Measurements from ENCODE around the gene PYGB. TPM values are rescaled to one million over a fixed set of nuclear protein-coding genes. Genes with fewer than 3 reads are reported as not detected.

PYGB gene
- total and polyA plus RNA-seq, 5 donors = 136 to 219 (median 179) TPM

- H3K27ac ChIP-seq (ENCODE audit: low read length) = peak overlapping the region; percentile 71
- H3K27me3 ChIP-seq (ENCODE audit: control insufficient read depth, insufficient read depth) = no peaks in the 10 kb centered on the region
- ATAC-seq (no peak), DNase-seq (no peak)
- H3K9me3 ChIP-seq (ENCODE audit: control insufficient read depth, low read length) = no peaks in the 10 kb centered on the region
- H3K4me3 ChIP-seq (ENCODE audit: low read length) = no peak overlapping the region
- WGBS = 59% methylated on average over 4 of the region's 4 CpGs
- H3K4me1 ChIP-seq (ENCODE audit: control insufficient read depth, insufficient read depth, low read length) = peaks cover 17% of the 10 kb centered on the region
- intact Hi-C loops (cut with DNase I) = loop anchor here in 1 of 4 donors (10.0 kb wide), 1 partner anchor 57 kb away; the partner anchor contains the start of gene ENTPD6
Measured at GRCh38 chr20:25251558-25251957, 3.7 kb downstream of the PYGB start.

- Histone ChIP-seq H3K27me3 (ENCODE audit: control insufficient read depth, insufficient read depth) (no peaks in the 10 kb centered on the region), H3K4me3 (ENCODE audit: low read length) (no peak overlapping the region), H3K27ac (ENCODE audit: low read length) (peak overlapping the region; percentile 71), H3K9me3 (ENCODE audit: control insufficient read depth, low read length) (no peaks in the 10 kb centered on the region), H3K4me1 (ENCODE audit: control insufficient read depth, insufficient read depth, low read length) (peaks cover 16% of the 10 kb centered on the region)
- ATAC-seq = no peak
- intact Hi-C loops (cut with DNase I) = loop anchor here in 1 of 4 donors (10.0 kb wide), 1 partner anchor 57 kb away; the partner anchor contains the start of gene ENTPD6
- DNase-seq = no peak
- 58% methylated on average over 6 of the region's 6 CpGs for WGBS
Measured at GRCh38 chr20:25252230-25252651, 4.4 kb downstream of the PYGB start.

- no peak for DNase-seq
- intact Hi-C loops (cut with DNase I) = loop anchor here in 1 of 4 donors (10.0 kb wide), 1 partner anchor 58 kb away; the partner anchor contains the start of gene ENTPD6
- ATAC-seq = peak in 1 of 2 donors; percentile 21
Measured at GRCh38 chr20:25252686-25253421, 5.0 kb downstream of the PYGB start.

GRCh38 chr20:25253606-25254275, 5.9 kb downstream of the PYGB start:
- WGBS = 73% methylated on average over 11 of the region's 11 CpGs
- H3K4me1 ChIP-seq (ENCODE audit: control insufficient read depth, insufficient read depth, low read length) = peaks cover 16% of the 10 kb centered on the region
- H3K4me3 ChIP-seq (ENCODE audit: low read length) = no peak overlapping the region
- ATAC-seq = no peak
- H3K27ac ChIP-seq (ENCODE audit: low read length) = peak overlapping the region; percentile 25
- no peak for DNase-seq
- H3K9me3 ChIP-seq (ENCODE audit: control insufficient read depth, low read length) = no peaks in the 10 kb centered on the region
- intact Hi-C loops (cut with DNase I) = loop anchor here in 1 of 4 donors (10.0 kb wide), 1 partner anchor 59 kb away; the partner anchor contains the start of gene ENTPD6
- H3K27me3 ChIP-seq (ENCODE audit: control insufficient read depth, insufficient read depth) = no peaks in the 10 kb centered on the region

More at GRCh38 chr20:25252686-25253421, 5.0 kb downstream of the PYGB start:
- no peaks in the 10 kb centered on the region for H3K27me3 ChIP-seq (ENCODE audit: control insufficient read depth, insufficient read depth)
- H3K27ac ChIP-seq (ENCODE audit: low read length) = peak overlapping the region; percentile 71
- peaks cover 16% of the 10 kb centered on the region for H3K4me1 ChIP-seq (ENCODE audit: control insufficient read depth, insufficient read depth, low read length)
- H3K9me3 ChIP-seq (ENCODE audit: control insufficient read depth, low read length) = no peaks in the 10 kb centered on the region
- whole genome bisulfite sequencing = 76% methylated on average over 6 of the region's 6 CpGs
- H3K4me3 ChIP-seq (ENCODE audit: low read length) = no peak overlapping the region

- H3K4me1 ChIP-seq (ENCODE audit: control insufficient read depth, insufficient read depth, low read length) = peaks cover 16% of the 10 kb centered on the region
- DNase-seq (no peak), ATAC-seq (peak; percentile 38 to 48)
- H3K4me3 ChIP-seq (ENCODE audit: low read length) = no peak overlapping the region
- no peaks in the 10 kb centered on the region for H3K27me3 ChIP-seq (ENCODE audit: control insufficient read depth, insufficient read depth)
- 47% methylated on average over 5 of the region's 5 CpGs for WGBS
- H3K9me3 ChIP-seq (ENCODE audit: control insufficient read depth, low read length) = no peaks in the 10 kb centered on the region
- H3K27ac ChIP-seq (ENCODE audit: low read length) = peak overlapping the region; percentile 71
- intact Hi-C loops (cut with DNase I) = loop anchor here in 1 of 4 donors (10.0 kb wide), 1 partner anchor 60 kb away; the partner anchor contains the start of gene ENTPD6
Measured at GRCh38 chr20:25254571-25254970, 6.7 kb downstream of the PYGB start.

GRCh38 chr20:25254986-25255680, 7.2 kb downstream of the PYGB start:
- intact Hi-C loops (cut with DNase I) = loop anchor here in 1 of 4 donors (10.0 kb wide), 1 partner anchor 60 kb away; the partner anchor contains the start of gene ENTPD6
- Histone ChIP-seq H3K4me1 (ENCODE audit: control insufficient read depth, insufficient read depth, low read length) (peaks cover 19% of the 10 kb centered on the region), H3K4me3 (ENCODE audit: low read length) (no peak overlapping the region), H3K27ac (ENCODE audit: low read length) (peak overlapping the region; percentile 71), H3K9me3 (ENCODE audit: control insufficient read depth, low read length) (no peaks in the 10 kb centered on the region), H3K27me3 (ENCODE audit: control insufficient read depth, insufficient read depth) (no peaks in the 10 kb centered on the region)
- 53% methylated on average over 12 of the region's 12 CpGs for WGBS
- DNase-seq (peak; percentile 55 to 69 (median 68)), ATAC-seq (peak; percentile 88 to 89)

GRCh38 chr20:25256226-25256859, 8.5 kb downstream of the PYGB start:
- no peak for DNase-seq
- ATAC-seq = no peak

GRCh38 chr20:25257130-25257529, 9.2 kb downstream of the PYGB start:
- peak overlapping the region; percentile 12 for H3K27ac ChIP-seq (ENCODE audit: low read length)
- peaks cover 16% of the 10 kb centered on the region for H3K4me1 ChIP-seq (ENCODE audit: control insufficient read depth, insufficient read depth, low read length)
- peak in 1 of 3 donors; percentile 19 for DNase-seq
- WGBS = 74% methylated on average over 5 of the region's 5 CpGs
- H3K9me3 ChIP-seq (ENCODE audit: control insufficient read depth, low read length) = no peaks in the 10 kb centered on the region
- no peak for ATAC-seq
- intact Hi-C loops (cut with DNase I) = loop anchor here in 1 of 4 donors (10.0 kb wide), 1 partner anchor 62 kb away; the partner anchor contains the start of gene ENTPD6
- no peak overlapping the region for H3K4me3 ChIP-seq (ENCODE audit: low read length)
- no peaks in the 10 kb centered on the region for H3K27me3 ChIP-seq (ENCODE audit: control insufficient read depth, insufficient read depth)

More at GRCh38 chr20:25256226-25256859, 8.5 kb downstream of the PYGB start:
- H3K4me3 ChIP-seq (ENCODE audit: low read length) = no peak overlapping the region
- intact Hi-C loops (cut with DNase I) = loop anchor here in 1 of 4 donors (10.0 kb wide), 1 partner anchor 62 kb away; the partner anchor contains the start of gene ENTPD6
- H3K27me3 ChIP-seq (ENCODE audit: control insufficient read depth, insufficient read depth) = no peaks in the 10 kb centered on the region
- H3K4me1 ChIP-seq (ENCODE audit: control insufficient read depth, insufficient read depth, low read length) = peaks cover 17% of the 10 kb centered on the region
- no peaks in the 10 kb centered on the region for H3K9me3 ChIP-seq (ENCODE audit: control insufficient read depth, low read length)
- H3K27ac ChIP-seq (ENCODE audit: low read length) = peak overlapping the region; percentile 10
- WGBS = 67% methylated on average over 5 of the region's 5 CpGs

- DNase-seq (peak in 1 of 3 donors; percentile 31), ATAC-seq (no peak)
- Histone ChIP-seq H3K27ac (ENCODE audit: low read length) (peak overlapping the region; percentile 40), H3K4me3 (ENCODE audit: low read length) (no peak overlapping the region), H3K9me3 (ENCODE audit: control insufficient read depth, low read length) (no peaks in the 10 kb centered on the region), H3K27me3 (ENCODE audit: control insufficient read depth, insufficient read depth) (no peaks in the 10 kb centered on the region), H3K4me1 (ENCODE audit: control insufficient read depth, insufficient read depth, low read length) (peaks cover 10% of the 10 kb centered on the region)
- WGBS = 68% methylated on average over 10 of the region's 10 CpGs
- intact Hi-C loops (cut with DNase I) = loop anchor here in 1 of 4 donors (10.0 kb wide), 1 partner anchor 63 kb away; the partner anchor contains the start of gene ENTPD6
Measured at GRCh38 chr20:25257756-25258475, 10.0 kb downstream of the PYGB start.
